MCF 10A (cell line): ENCODE results near the gene PPP2R2B. TPM values are rescaled to one million over a fixed set of nuclear protein-coding genes. Genes with fewer than 3 reads are reported as not detected.

ENCODE experiments used
- BruUV-seq: library from RNA; stranded (reverse); fragments of 400-500 nt; replicated peaks from 2 replicates; lab custom pipeline; 2021; lab: Mats Ljungman, UMichigan
- CTCF ChIA-PET: fragments of 300-600 bp; sonication (Branson Sonifier 250); formaldehyde crosslinking; extraction: SDS; loops from one replicate; lab custom pipeline; 2021; ENCODE audit warnings: antibody characterized with exemption, inconsistent platforms; lab: Yijun Ruan, JAX
- POLR2A ChIA-PET: fragments of 300-600, 350-650 bp; sonication (Branson Sonifier 250); formaldehyde crosslinking; extraction: SDS; loops from one replicate; lab custom pipeline; 2020; ENCODE audit warnings: antibody characterized with exemption, inconsistent platforms; lab: Yijun Ruan, JAX
- DNase-seq: peaks from one replicate; pipeline ENCODE4 v3.0.0-alpha.2; 2018; ENCODE audit not compliant: unreplicated experiment
- H3K27ac Mint-ChIP-seq: one replicate; pipeline ENCODE4 v1.8.0; 2022; ENCODE audit warnings: mild to moderate bottlenecking, low read depth, mixed read lengths; ENCODE audit not compliant: unreplicated experiment
- H3K27me3 Mint-ChIP-seq: one replicate; pipeline ENCODE4 v1.8.0; 2022; ENCODE audit warnings: mixed read lengths; ENCODE audit not compliant: insufficient read depth, unreplicated experiment
- H3K36me3 Mint-ChIP-seq: one replicate; pipeline ENCODE4 v1.8.0; 2022; ENCODE audit warnings: mild to moderate bottlenecking, moderate library complexity, mixed read lengths; ENCODE audit not compliant: insufficient read depth, unreplicated experiment
- H3K4me1 Mint-ChIP-seq: one replicate; pipeline ENCODE4 v1.8.0; 2022; ENCODE audit warnings: mixed read lengths; ENCODE audit not compliant: insufficient read depth, unreplicated experiment
- H3K4me3 Mint-ChIP-seq: one replicate; pipeline ENCODE4 v1.8.0; 2022; ENCODE audit warnings: mild to moderate bottlenecking, moderate library complexity, mixed read lengths; ENCODE audit not compliant: unreplicated experiment
- H3K9me3 Mint-ChIP-seq: one replicate; pipeline ENCODE4 v1.8.0; 2022; ENCODE audit warnings: mixed read lengths; ENCODE audit not compliant: unreplicated experiment
- CTCF ChIP-seq: fragments of 200-600 bp; IDR thresholded peaks from one replicate; pipeline ENCODE4 v1.8.0; 2022; ENCODE audit warnings: antibody characterized with exemption, mild to moderate bottlenecking; ENCODE audit not compliant: unreplicated experiment
- intact Hi-C: fragments of 100-400 bp; cut with micrococcal nuclease; formaldehyde crosslinking; loops from 2 replicates; pipeline ENCODE4 v1.14.1; 2022
- total RNA-seq: library from RNA; stranded (reverse); gene quantifications from 2 replicates; pipeline ENCODE4 v1.2.3, GENCODE V29; 2022

PPP2R2B gene
- total RNA-seq, 1 experiment from 2014 or later = 0.54 TPM

- ChIA-PET POLR2A (no interaction called here), CTCF (interaction anchor here (0.7 to 1.5 kb wide), 3 partner anchors 10 to 215 kb away, joined by 3 read pairs; no protein-coding TSS in a partner anchor)
- intact Hi-C loops = no loop called here
- Mint-ChIP-seq H3K27ac (no peak overlapping the region), H3K9me3 (no peaks in the 10 kb centered on the region), H3K4me1 (no peaks in the 10 kb centered on the region), H3K4me3 (no peak overlapping the region), H3K36me3 (no peaks in the 10 kb centered on the region), H3K27me3 (no peaks in the 10 kb centered on the region)
- BruUV-seq = no TSS peak
- DNase-seq = no peak
- TF ChIP-seq CTCF = no peak
Measured at GRCh38 chr5:146753641-146754040, 124.9 kb downstream of the PPP2R2B start.

GRCh38 chr5:146751781-146752401 is 126.7 kb downstream of the PPP2R2B start:
- POLR2A ChIA-PET = no interaction called here
- no peak for TF ChIP-seq CTCF
- no peak for DNase-seq
- Mint-ChIP-seq H3K36me3 (no peaks in the 10 kb centered on the region), H3K4me3 (no peak overlapping the region), H3K27ac (no peak overlapping the region), H3K27me3 (no peaks in the 10 kb centered on the region), H3K9me3 (no peaks in the 10 kb centered on the region), H3K4me1 (no peaks in the 10 kb centered on the region)
- CTCF ChIA-PET = interaction anchor here (0.6 kb wide), 1 partner anchor 898 kb away, joined by 3 read pairs; no protein-coding TSS in a partner anchor
- BruUV-seq = no TSS peak
- intact Hi-C loops = no loop called here

GRCh38 chr5:146751054-146751453 is 127.5 kb downstream of the PPP2R2B start:
- ChIA-PET POLR2A (no interaction called here), CTCF (no interaction called here)
- no peak for DNase-seq
- H3K4me1 Mint-ChIP-seq = no peaks in the 10 kb centered on the region
- no TSS peak for BruUV-seq
- no peak overlapping the region for H3K4me3 Mint-ChIP-seq
- no peak for TF ChIP-seq CTCF
- H3K36me3 Mint-ChIP-seq = peaks cover 6% of the 10 kb centered on the region
- intact Hi-C loops = no loop called here
- H3K27me3 Mint-ChIP-seq = no peaks in the 10 kb centered on the region
- no peaks in the 10 kb centered on the region for H3K9me3 Mint-ChIP-seq
- no peak overlapping the region for H3K27ac Mint-ChIP-seq

GRCh38 chr5:146748533-146748932 is 130.0 kb downstream of the PPP2R2B start:
- Mint-ChIP-seq H3K27ac (no peak overlapping the region), H3K4me1 (no peaks in the 10 kb centered on the region), H3K9me3 (no peaks in the 10 kb centered on the region), H3K27me3 (no peaks in the 10 kb centered on the region), H3K4me3 (no peak overlapping the region), H3K36me3 (peaks cover 6% of the 10 kb centered on the region)
- no peak for TF ChIP-seq CTCF
- no peak for DNase-seq
- BruUV-seq = no TSS peak
- POLR2A ChIA-PET = interaction anchor here (1.4 kb wide), 1 partner anchor 9 kb away, joined by 3 read pairs; no protein-coding TSS in a partner anchor
- intact Hi-C loops = no loop called here
- CTCF ChIA-PET = interaction anchor here (0.6 kb wide), 1 partner anchor 101 kb away, joined by 3 read pairs; no protein-coding TSS in a partner anchor
